Mesothelial cell of epicardium (in vitro differentiated cells): ENCODE data around the gene PCYT2. TPM values are rescaled to one million over a fixed set of nuclear protein-coding genes. Genes with fewer than 3 reads are reported as not detected.
A peak's percentile ranks its signal among the peaks of the same experiment; 100 is the strongest.

Experiments used
- DNase-seq, 2 experiments: peaks; one replicate each; pipeline ENCODE4 v3.0.0; 2021; ENCODE audit warnings: low spot score in 2 of 2; ENCODE audit not compliant: unreplicated experiment in 2 of 2
- H3K27ac Mint-ChIP-seq: 2 replicates; pipeline ENCODE4 v1.8.0; 2021; ENCODE audit warnings: mixed read lengths
- H3K27me3 Mint-ChIP-seq: 2 replicates; pipeline ENCODE4 v1.8.0; 2021; ENCODE audit warnings: low read depth, mixed read lengths
- H3K36me3 Mint-ChIP-seq: 2 replicates; pipeline ENCODE4 v1.8.0; 2021; ENCODE audit warnings: mixed read lengths
- H3K4me1 Mint-ChIP-seq: 2 replicates; pipeline ENCODE4 v1.8.0; 2021; ENCODE audit warnings: mixed read lengths
- H3K4me3 Mint-ChIP-seq: 2 replicates; pipeline ENCODE4 v1.8.0; 2021; ENCODE audit warnings: mild to moderate bottlenecking, moderate library complexity, mixed read lengths
- H3K9me3 Mint-ChIP-seq: 2 replicates; pipeline ENCODE4 v1.8.0; 2021; ENCODE audit warnings: mixed read lengths
- CTCF ChIP-seq: fragments of 200-600 bp; sonication (generic); IDR thresholded peaks from one replicate; pipeline ENCODE4 v1.5.0; 2021; ENCODE audit warnings: antibody characterized with exemption; ENCODE audit not compliant: unreplicated experiment
- total RNA-seq: library from RNA; stranded (reverse); gene quantifications from 3 replicates; pipeline ENCODE4 v1.2.1, GENCODE V29; 2021

The PCYT2 gene
- total RNA-seq, 1 donor from 2014 or later, result 20.5 TPM

GRCh38 chr17:81909966-81910839 lies 996 bp downstream of the PCYT2 start:
- Mint-ChIP-seq H3K27ac (peak overlapping the region; percentile 64), H3K9me3 (no peaks in the 10 kb centered on the region), H3K4me1 (peaks cover 3% of the 10 kb centered on the region), H3K4me3 (peak overlapping the region; percentile 82), H3K27me3 (no peaks in the 10 kb centered on the region), H3K36me3 (peaks cover 11% of the 10 kb centered on the region)
- no peak for TF ChIP-seq CTCF
- no peak for DNase-seq

- TF ChIP-seq CTCF, result no peak
- no peak for DNase-seq
- Mint-ChIP-seq H3K27me3 (no peaks in the 10 kb centered on the region), H3K9me3 (no peaks in the 10 kb centered on the region), H3K4me1 (peaks cover 3% of the 10 kb centered on the region), H3K27ac (no peak overlapping the region), H3K4me3 (peak overlapping the region; percentile 22), H3K36me3 (peaks cover 11% of the 10 kb centered on the region)
Observed at GRCh38 chr17:81909231-81909630, 2.0 kb downstream of the PCYT2 start.

- no peak for DNase-seq
- no peak overlapping the region for H3K27ac Mint-ChIP-seq
- H3K4me1 Mint-ChIP-seq, result peaks cover 3% of the 10 kb centered on the region
- H3K4me3 Mint-ChIP-seq, result no peak overlapping the region
- H3K9me3 Mint-ChIP-seq, result no peaks in the 10 kb centered on the region
- peaks cover 11% of the 10 kb centered on the region for H3K36me3 Mint-ChIP-seq
- no peak for TF ChIP-seq CTCF
- H3K27me3 Mint-ChIP-seq, result no peaks in the 10 kb centered on the region
Observed at GRCh38 chr17:81908793-81909192, 2.4 kb downstream of the PCYT2 start.

GRCh38 chr17:81907219-81908145 lies 3.7 kb downstream of the PCYT2 start:
- no peak for DNase-seq
- Mint-ChIP-seq H3K27me3 (peaks cover 5% of the 10 kb centered on the region), H3K9me3 (no peaks in the 10 kb centered on the region), H3K4me1 (peaks cover 3% of the 10 kb centered on the region), H3K27ac (no peak overlapping the region), H3K36me3 (peaks cover 2% of the 10 kb centered on the region), H3K4me3 (no peak overlapping the region)
- no peak for TF ChIP-seq CTCF

GRCh38 chr17:81906476-81907218 lies 4.6 kb downstream of the PCYT2 start:
- no peak overlapping the region for H3K4me3 Mint-ChIP-seq
- no peak for DNase-seq
- peaks cover 1% of the 10 kb centered on the region for H3K4me1 Mint-ChIP-seq
- H3K9me3 Mint-ChIP-seq, result no peaks in the 10 kb centered on the region
- no peaks in the 10 kb centered on the region for H3K36me3 Mint-ChIP-seq
- no peak for TF ChIP-seq CTCF
- peaks cover 6% of the 10 kb centered on the region for H3K27me3 Mint-ChIP-seq
- H3K27ac Mint-ChIP-seq, result no peak overlapping the region
